Glutamatergic neuron (in vitro differentiated cells): ENCODE results near the gene PLEKHA7. TPM values are rescaled to one million over a fixed set of nuclear protein-coding genes. Genes with fewer than 3 reads are reported as not detected.
A peak's percentile ranks its signal among the peaks of the same experiment; 100 is the strongest.

Experiments used
- DNase-seq: peaks from one replicate; pipeline ENCODE4 v3.0.0; 2022
- H3K27ac Mint-ChIP-seq: one replicate; pipeline ENCODE4 v1.8.0; 2020; ENCODE audit warnings: mild to moderate bottlenecking, mixed read lengths, inconsistent platforms; ENCODE audit not compliant: unreplicated experiment
- H3K27me3 Mint-ChIP-seq: one replicate; pipeline ENCODE4 v1.8.0; 2020; ENCODE audit warnings: mild to moderate bottlenecking, moderate library complexity, mixed read lengths, inconsistent platforms; ENCODE audit not compliant: unreplicated experiment
- H3K36me3 Mint-ChIP-seq: one replicate; pipeline ENCODE4 v1.8.0; 2020; ENCODE audit warnings: mild to moderate bottlenecking, mixed read lengths, inconsistent platforms; ENCODE audit not compliant: unreplicated experiment
- H3K4me1 Mint-ChIP-seq: one replicate; pipeline ENCODE4 v1.8.0; 2020; ENCODE audit warnings: mild to moderate bottlenecking, low read depth, mixed read lengths, inconsistent platforms; ENCODE audit not compliant: unreplicated experiment
- H3K4me3 Mint-ChIP-seq: one replicate; pipeline ENCODE4 v1.8.0; 2020; ENCODE audit warnings: mild to moderate bottlenecking, mixed read lengths, inconsistent platforms; ENCODE audit not compliant: unreplicated experiment
- H3K9me3 Mint-ChIP-seq: one replicate; pipeline ENCODE4 v1.8.0; 2020; ENCODE audit warnings: mild to moderate bottlenecking, moderate library complexity, mixed read lengths, inconsistent platforms; ENCODE audit not compliant: unreplicated experiment
- total RNA-seq: library from RNA; stranded (reverse); fragmentation: NEBNext Ultra II Directional; extraction: Animal tissue kit (Norgen Biotek cat#: 25700); gene quantifications from one replicate; pipeline ENCODE4 v1.2.1, GENCODE V29; 2021; ENCODE audit not compliant: unreplicated experiment
- TF ChIP-seq, protein P1 (sequence below): fragments of 200-600 bp; sonication (generic); IDR thresholded peaks from one replicate; pipeline ENCODE4 v1.5.0; 2021; ENCODE audit not compliant: partially characterized antibody, unreplicated experiment

PLEKHA7 gene
- total RNA-seq, 1 donor from 2014 or later = 5.7 TPM

DNA sequence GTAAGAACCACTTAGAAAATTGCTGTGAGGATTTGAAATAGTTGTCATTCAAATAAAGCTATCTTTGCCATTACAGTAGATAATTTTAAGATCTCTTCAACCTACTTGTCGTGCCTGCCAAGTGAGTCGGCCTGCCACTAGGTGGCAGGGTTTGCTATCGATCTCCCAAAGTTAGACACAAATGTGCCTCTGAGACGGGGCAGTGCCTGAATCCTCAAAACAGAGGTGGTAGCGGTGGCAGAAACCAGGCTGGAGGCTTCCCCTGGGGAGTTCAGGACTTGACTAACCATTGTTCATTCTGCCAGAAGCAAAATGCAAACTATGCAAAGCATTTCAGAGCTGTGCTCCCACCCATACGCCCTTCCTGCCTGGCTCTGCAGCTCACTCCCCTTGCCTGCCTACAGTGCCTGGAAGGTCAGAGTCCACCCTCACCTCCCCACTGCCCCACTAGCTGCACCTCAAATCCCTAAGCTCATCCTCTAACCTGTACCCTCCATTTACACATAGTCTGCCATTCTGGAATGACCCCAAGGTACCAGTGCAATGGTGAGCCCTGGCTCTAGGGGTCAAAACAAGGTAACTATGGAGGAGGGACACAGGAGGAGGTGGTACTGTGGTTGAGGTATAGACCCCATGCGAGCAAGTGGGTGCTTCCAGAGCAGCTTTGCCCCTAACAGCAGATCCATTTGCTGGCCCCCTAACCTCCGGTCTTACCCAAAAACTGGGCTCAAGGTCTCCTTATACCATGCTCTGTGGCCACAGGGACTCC lies 193.7 kb downstream of the PLEKHA7 start:
- peaks cover 2% of the 10 kb centered on the region for H3K9me3 Mint-ChIP-seq

DNA sequence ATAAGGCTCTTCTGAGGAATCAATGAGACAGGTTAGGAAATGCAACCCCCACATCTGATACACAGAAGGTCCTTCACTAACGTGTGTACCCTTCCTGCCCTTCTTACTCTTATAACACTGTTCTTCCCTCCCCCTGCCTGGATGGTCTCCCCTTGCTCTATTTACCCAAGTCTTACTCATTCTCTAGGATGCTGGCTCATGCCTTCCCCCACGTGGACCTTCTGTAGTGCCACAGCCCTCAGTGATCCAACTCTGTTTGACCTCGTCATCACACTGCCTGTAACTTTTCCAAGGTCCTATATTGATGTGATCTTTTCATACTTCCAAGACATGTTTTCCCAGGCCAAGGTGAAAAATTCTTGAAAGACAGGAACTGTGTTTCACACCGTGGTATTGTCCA lies 195.9 kb downstream of the PLEKHA7 start:
- Mint-ChIP-seq H3K9me3 (no peaks in the 10 kb centered on the region), H3K27ac (no peak overlapping the region), H3K36me3 (no peaks in the 10 kb centered on the region), H3K27me3 (peaks cover 2% of the 10 kb centered on the region), H3K4me3 (no peak overlapping the region), H3K4me1 (no peaks in the 10 kb centered on the region)
- TF ChIP-seq, protein P1, sequence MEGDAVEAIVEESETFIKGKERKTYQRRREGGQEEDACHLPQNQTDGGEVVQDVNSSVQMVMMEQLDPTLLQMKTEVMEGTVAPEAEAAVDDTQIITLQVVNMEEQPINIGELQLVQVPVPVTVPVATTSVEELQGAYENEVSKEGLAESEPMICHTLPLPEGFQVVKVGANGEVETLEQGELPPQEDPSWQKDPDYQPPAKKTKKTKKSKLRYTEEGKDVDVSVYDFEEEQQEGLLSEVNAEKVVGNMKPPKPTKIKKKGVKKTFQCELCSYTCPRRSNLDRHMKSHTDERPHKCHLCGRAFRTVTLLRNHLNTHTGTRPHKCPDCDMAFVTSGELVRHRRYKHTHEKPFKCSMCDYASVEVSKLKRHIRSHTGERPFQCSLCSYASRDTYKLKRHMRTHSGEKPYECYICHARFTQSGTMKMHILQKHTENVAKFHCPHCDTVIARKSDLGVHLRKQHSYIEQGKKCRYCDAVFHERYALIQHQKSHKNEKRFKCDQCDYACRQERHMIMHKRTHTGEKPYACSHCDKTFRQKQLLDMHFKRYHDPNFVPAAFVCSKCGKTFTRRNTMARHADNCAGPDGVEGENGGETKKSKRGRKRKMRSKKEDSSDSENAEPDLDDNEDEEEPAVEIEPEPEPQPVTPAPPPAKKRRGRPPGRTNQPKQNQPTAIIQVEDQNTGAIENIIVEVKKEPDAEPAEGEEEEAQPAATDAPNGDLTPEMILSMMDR = no peak
- DNase-seq = no peak

More for the DNA sequence above, 193.7 kb downstream of the PLEKHA7 start:
- Mint-ChIP-seq H3K4me3 (no peak overlapping the region), H3K4me1 (peaks cover 10% of the 10 kb centered on the region), H3K36me3 (no peaks in the 10 kb centered on the region), H3K27ac (no peak overlapping the region), H3K27me3 (peaks cover 2% of the 10 kb centered on the region)
- TF ChIP-seq, protein P1 = peak; percentile 94
- peak; percentile 79 for DNase-seq

DNA sequence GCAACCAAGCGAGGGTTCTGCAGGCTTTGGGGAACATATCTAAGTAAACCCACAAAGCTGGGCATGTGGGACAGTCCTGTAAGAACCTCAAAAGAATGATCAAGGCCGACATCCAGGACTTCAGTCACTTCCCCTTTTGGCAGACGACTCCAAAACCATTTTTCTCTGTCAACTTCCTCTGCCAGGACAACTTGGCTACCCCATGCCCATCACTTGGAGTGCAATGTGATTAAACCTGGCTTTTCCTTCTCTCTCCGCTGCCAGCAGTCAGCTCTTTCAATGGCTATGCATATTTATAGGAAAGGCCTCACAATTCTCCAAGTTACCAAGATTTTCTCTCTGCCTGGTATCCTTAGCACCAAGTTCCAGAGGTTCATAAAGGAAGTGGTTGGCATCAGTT lies 196.9 kb downstream of the PLEKHA7 start:
- Mint-ChIP-seq H3K36me3 (peaks cover 4% of the 10 kb centered on the region), H3K4me1 (no peaks in the 10 kb centered on the region), H3K9me3 (no peaks in the 10 kb centered on the region), H3K4me3 (no peak overlapping the region), H3K27ac (no peak overlapping the region), H3K27me3 (peaks cover 2% of the 10 kb centered on the region)
- no peak for DNase-seq
- TF ChIP-seq, protein P1 = no peak

DNA sequence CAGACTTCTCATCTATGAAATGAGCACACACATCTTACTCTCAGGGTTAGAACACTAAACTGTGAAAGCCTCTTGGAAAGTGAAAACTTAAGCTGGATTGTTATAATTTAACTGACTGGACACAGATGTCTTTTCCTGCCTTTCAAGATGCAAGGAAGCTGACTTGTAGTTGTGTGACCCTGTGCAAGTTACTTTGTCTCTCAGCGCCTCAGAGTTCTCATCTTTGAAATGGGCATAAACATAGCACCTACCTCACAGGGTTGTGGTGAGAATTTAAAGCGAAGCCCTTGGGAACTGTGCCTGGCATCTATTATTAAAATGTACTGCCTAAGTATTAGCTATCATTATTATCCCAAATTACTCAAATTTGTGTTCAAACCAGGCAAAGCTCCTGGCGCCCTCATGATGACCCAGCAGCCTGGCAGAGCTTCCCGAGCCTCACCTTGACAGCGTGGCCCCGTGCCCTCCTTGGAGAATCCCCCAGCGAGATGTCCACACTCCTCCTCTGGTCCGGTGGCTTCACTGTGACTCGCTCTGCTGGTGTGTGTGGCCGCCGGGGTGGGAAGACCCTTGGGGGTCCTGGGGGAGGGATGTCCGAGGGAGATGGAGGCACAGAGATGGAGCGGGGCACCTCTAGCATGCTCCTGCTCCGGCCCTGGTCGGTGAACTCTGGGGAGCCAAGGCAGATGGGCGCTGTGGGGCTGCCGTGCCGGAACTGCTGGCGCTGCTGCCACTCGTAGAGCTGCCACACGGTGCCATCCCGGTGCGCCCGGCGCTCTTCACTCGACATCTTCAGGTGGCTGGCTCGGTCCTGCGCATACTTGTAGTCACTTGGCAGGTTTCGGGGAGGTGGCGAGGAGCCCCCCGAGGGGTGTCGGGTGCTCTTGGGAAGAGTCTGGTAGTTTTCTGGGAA lies 197.6 kb downstream of the PLEKHA7 start:
- TF ChIP-seq, protein P1 = no peak
- no peak overlapping the region for H3K4me3 Mint-ChIP-seq
- no peak for DNase-seq
- no peaks in the 10 kb centered on the region for H3K4me1 Mint-ChIP-seq
- no peak overlapping the region for H3K27ac Mint-ChIP-seq
- H3K9me3 Mint-ChIP-seq = no peaks in the 10 kb centered on the region
- peaks cover 4% of the 10 kb centered on the region for H3K36me3 Mint-ChIP-seq
- peaks cover 2% of the 10 kb centered on the region for H3K27me3 Mint-ChIP-seq
